Coronary artery (tissue), 2 donors: ENCODE measurements around the gene CD84.
A peak's percentile ranks its signal among the peaks of the same experiment; 100 is the strongest.
"Not testable (repeated sequence)": the region's sequence is repeated elsewhere in the genome, so short reads cannot be mapped to it uniquely, and the experiment has no call there.

Source experiments
- DNase-seq: peaks from one replicate; pipeline ENCODE4 v3.0.0-alpha.2; 2017; ENCODE audit warnings: low spot score
- H3K27ac ChIP-seq, 2 donors: fragments of 200-600 bp; sonication (generic); one replicate each; pipeline ENCODE4 v1.5.1; 2016 to 2019
- H3K4me3 ChIP-seq: fragments of 200-600 bp; sonication (generic); 2 replicates; pipeline ENCODE4 v1.5.1; 2016; ENCODE audit warnings: mild to moderate bottlenecking, moderate library complexity
- CTCF ChIP-seq: fragments of 200-600 bp; sonication (generic); IDR thresholded peaks from one replicate; pipeline ENCODE4 v1.5.1; 2019; ENCODE audit warnings: antibody characterized with exemption

Gene CD84, protein sequence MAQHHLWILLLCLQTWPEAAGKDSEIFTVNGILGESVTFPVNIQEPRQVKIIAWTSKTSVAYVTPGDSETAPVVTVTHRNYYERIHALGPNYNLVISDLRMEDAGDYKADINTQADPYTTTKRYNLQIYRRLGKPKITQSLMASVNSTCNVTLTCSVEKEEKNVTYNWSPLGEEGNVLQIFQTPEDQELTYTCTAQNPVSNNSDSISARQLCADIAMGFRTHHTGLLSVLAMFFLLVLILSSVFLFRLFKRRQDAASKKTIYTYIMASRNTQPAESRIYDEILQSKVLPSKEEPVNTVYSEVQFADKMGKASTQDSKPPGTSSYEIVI

DNA sequence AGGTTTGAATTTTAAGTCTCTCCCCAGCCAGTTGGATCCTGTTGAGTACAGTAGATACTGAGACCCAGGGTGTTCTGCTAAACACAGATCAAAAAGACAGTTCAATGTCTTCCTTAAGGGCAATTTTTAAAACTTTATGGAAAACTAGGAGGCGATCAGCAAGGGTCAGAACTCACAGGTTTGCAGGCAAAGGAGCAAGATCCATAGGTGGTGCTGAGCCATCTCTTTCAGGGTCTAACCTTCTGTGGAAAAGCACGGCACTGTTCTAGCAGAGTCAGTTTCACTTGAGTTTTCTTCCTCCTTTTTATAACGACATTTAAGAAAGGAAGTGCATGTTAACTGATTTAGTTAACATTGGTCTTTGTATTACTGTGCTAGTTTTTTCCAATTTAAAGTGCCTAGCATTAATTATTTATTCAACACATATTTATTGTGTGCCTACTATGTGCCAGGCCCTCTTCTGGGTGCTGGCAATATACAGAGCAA lies at the start of gene CD84:
Gene CD84 (minus strand): TSS at position 281 of the 486 bp plus-strand sequence. CDS start 59 bp downstream, at position 222.
- no peak for TF ChIP-seq CTCF
- DNase-seq: no peak
- H3K4me3 ChIP-seq: peak within 1 kb of the TSS; percentile 47
- peak within 1 kb of the TSS in 1 of 2 donors; percentile 43 for H3K27ac ChIP-seq

- no peak for TF ChIP-seq CTCF
- DNase-seq: no peak
- no peak overlapping the region for H3K4me3 ChIP-seq
- H3K27ac ChIP-seq: no peak overlapping the region
Observed at GRCh38 chr1:160628799-160629263, 49.5 kb upstream of the CD84 start.

GRCh38 chr1:160627677-160628289 lies 48.5 kb upstream of the CD84 start:
- not testable (repeated sequence) for DNase-seq, H3K4me3 ChIP-seq

GRCh38 chr1:160626509-160627342 lies 47.4 kb upstream of the CD84 start:
- no peak overlapping the region for H3K27ac ChIP-seq
- DNase-seq: no peak
- no peak for TF ChIP-seq CTCF
- H3K4me3 ChIP-seq: no peak overlapping the region

More at GRCh38 chr1:160627677-160628289, 48.5 kb upstream of the CD84 start:
- not testable (repeated sequence) for H3K27ac ChIP-seq

- no peak overlapping the region for H3K27ac ChIP-seq
- DNase-seq: no peak
- no peak for TF ChIP-seq CTCF
- no peak overlapping the region for H3K4me3 ChIP-seq
Observed at GRCh38 chr1:160625725-160626498, 46.6 kb upstream of the CD84 start.

GRCh38 chr1:160625321-160625720 lies 46.0 kb upstream of the CD84 start:
- no peak overlapping the region for H3K27ac ChIP-seq

More at GRCh38 chr1:160625321-160625720, 46.0 kb upstream of the CD84 start:
- H3K4me3 ChIP-seq: no peak overlapping the region
- DNase-seq: no peak
- no peak for TF ChIP-seq CTCF
